ENCODE results near the gene OR10G3.
"Not testable (repeated sequence)": the region's sequence is repeated elsewhere in the genome, so short reads cannot be mapped to it uniquely, and the experiment has no call there.

Gene OR10G3, protein sequence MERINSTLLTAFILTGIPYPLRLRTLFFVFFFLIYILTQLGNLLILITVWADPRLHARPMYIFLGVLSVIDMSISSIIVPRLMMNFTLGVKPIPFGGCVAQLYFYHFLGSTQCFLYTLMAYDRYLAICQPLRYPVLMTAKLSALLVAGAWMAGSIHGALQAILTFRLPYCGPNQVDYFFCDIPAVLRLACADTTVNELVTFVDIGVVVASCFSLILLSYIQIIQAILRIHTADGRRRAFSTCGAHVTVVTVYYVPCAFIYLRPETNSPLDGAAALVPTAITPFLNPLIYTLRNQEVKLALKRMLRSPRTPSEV

DNA sequence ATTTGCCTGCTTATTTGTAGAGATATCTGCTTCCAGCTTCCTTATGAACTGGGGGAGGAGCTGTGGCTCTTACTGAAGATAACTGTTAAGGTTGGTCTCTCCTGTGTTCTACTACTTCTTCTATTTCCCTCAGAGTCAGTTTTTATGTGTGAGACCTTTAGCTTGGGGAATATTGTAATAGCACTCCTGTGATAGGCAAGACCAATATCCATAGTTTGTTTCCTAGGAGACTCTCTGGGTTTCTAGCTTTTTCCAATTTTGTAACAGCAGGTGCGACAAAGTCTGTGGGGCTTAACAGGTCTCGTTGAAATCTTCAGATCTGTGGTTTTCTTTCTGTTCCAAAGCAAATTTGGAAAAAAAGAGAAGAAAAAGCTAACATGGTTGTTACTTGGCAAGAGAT lies at the start of gene OR10G3:
OR10G3 (minus strand) TSS at position 101 of the 400 bp plus-strand sequence. CDS start 9,332 bp downstream, outside the sequence.
- no peak for DNase-seq

- DNase-seq, result no peak
Measured at GRCh38 chr14:21626491-21627230, 46.8 kb upstream of the OR10G3 start.

DNA sequence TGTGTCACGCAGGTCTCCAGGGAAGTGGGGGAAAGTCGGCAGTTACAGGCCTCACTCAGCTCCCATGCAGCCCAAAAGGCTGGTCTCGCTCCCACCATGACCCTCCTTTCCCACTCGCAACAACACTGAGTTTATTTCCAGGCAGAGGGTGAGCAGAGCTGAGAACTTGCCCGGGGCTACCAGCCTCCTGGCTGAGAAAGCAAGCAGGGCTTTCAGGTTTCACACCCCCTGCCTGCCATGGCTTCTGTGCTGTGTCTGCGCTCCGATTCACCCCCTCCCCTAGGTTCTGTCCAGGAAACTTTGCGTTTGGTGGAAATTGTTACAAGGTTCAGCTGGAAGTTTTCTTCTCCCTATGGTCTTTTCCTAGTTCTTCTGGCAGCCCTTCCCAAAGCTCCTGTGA lies 37.7 kb upstream of the OR10G3 start:
- no peak for DNase-seq

DNA sequence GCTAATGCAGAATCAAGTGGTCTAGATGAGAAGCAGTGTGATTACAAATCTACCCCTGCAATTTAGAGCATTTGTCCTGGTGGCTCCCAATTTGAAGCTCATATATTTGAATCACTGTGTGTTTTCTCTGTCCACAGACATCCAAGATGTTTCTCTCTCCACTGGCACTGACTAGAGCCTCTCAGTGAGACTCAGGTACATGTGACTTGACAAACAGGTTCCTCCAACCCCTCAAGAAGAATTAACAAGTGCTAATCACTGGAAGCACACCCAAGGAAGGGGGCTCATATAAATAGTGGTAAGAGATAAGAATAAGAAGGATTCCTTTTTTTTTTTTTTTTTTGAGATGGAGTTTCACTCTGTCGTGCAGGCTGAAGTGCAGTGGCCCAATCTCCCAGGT lies 34.4 kb upstream of the OR10G3 start:
- DNase-seq, result no peak

DNA sequence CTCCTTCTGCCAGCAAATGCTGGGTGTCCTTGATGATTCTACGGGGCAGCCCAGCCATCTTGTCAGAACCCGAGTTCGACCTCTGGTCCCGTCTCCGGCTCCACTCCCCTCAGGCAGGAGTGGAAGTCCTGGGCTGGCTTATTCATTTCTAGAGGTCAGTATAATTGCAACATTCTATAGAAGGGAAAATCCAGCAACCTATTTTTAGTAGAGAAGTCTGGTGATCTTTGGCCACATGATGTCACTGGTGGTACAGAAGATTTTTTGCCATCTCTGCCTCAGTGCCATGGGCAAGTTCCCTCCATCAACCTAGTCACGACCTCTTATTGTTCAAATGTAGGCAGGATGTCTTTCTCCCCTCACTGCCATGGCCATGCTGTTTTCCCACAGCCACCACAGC lies 32.4 kb upstream of the OR10G3 start:
- no peak for DNase-seq

- not testable (repeated sequence) for DNase-seq
Measured at GRCh38 chr14:21602181-21602580, 22.3 kb upstream of the OR10G3 start.

GRCh38 chr14:21589317-21589716 lies 9.4 kb upstream of the OR10G3 start:
- no peak for DNase-seq

DNA sequence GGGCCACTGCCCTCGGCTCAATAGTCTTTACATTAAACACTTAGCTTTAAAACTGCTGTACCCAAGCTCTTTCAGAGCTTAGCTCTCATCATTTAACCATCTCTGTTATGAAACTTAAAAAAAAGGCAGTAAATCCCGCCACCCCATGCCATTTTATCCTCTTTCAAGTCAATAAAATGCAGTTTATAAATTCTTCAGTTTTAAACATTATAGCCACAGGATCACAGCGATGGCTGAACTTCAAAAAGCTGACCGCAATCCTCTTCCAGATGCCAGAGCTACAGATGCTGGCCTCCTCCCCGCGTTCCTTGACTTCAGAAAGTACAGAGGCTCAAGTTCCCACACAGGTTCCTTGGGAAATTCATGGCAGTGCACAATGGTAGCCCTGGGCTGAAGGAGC lies 4.2 kb downstream of the OR10G3 start:
- DNase-seq, result no peak

DNA sequence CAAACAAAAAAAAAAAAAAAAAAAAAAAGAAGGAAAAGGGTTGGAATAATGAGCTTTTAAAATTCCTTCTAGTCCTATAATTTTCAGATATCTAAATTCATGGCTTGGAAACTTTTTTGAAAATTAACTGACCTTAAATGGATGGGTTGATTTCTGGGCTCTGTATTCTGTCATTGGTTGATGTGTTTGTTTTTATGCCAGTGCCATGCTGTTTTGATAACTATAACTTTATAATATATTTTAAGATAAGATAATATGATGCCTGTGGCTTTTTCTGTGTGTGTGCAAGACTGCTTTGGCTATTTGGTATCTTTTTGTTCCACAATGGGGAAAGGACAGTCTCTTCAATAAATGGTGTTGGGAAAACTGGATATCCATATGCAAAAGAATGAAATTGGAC lies 7.3 kb downstream of the OR10G3 start:
- DNase-seq, result no peak

DNA sequence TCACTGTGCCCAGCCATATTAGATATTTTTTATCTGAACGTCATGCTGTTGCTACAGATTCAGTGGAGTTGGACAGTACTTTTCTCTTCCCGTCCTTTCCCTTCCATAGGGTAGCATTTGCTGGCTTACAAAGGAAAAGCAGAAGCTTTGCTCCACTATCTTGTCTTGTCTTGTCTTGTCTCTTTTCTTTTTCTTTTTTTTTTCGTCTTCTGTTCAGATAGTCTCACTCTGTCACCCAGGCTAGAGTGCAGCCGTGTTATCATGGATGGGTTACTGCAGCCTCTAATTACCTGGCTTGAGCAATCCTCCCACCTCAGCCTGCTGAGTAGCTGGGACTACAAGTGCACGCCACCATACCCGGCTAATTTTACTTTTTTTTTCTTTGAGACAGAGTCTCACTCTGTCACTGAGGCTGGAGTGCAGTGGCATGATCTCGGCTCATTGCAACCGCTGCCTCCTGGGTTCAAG lies 21.1 kb downstream of the OR10G3 start:
- DNase-seq, result no peak

DNA sequence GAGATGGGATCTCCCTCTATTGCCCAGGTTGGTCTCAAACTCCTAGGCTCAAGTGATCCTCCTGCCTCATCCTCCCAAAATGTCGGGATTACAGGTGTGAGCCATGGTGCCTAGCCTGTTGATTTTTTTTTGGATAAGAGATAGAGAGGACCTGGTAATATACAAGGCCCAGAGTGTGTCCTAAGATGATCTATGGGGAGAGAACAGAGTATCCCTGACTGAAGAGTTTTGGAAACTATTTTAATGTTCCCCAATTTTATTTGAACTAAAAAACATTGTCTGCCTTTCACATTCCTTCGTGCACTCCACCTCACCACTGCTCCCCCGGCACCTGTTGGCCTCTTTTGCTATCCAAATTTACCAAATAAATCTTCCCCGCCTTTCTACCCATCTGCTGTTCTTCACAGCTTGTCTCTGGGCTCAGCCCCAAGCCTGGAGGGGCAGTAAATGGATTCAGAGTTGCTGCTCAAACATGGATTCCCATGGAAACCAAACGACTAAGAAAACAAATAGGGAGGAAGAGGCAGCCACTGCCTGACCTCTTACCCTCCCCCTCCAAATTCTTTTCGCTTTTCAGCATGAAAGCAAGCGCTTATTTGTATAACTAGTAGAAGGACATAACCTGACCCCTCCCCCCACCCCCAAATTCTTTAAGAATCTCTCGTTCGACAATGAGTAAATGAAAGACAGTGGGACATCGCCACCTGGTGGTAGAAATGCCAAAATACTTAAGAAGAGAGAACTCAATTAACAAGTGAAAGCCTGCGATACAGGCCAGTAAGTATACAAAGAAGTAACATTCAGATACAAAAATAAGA lies 22.6 kb downstream of the OR10G3 start:
- peak; percentile 85 for DNase-seq

DNA sequence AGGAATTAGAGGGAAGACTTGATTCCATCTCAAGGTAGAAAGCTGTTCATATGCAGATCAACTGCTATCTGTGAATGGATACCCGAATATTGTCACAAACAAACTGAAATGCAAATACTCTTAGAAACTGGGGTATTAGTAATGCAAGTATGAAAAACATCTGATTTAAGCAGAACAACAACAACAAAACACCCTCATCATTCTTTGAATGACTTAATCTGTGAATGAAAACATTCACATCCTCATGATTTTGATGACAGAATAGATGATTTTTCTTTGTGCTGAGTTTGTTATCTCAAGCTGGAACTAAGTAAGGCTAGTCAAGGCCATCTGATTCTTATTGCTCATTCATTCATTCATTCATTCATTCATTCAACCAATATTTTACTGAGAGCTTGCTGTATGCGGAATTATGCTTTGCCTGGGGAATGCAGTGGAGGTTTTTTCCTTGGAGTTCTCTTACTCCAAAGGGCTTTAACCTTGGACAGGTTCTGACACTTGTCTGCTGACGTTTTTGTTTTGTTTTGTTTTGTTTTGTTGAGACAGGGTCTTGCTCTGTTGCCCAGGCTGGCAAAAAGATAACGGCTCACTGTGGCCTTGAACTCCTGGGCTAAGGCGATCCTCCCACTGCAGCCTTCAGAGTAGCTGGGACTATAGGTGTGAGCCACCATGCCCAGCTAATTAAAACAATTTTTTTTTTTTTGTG lies 23.3 kb downstream of the OR10G3 start:
- DNase-seq, result no peak

- DNase-seq, result no peak
Measured at GRCh38 chr14:21553266-21553665, 26.6 kb downstream of the OR10G3 start.

DNA sequence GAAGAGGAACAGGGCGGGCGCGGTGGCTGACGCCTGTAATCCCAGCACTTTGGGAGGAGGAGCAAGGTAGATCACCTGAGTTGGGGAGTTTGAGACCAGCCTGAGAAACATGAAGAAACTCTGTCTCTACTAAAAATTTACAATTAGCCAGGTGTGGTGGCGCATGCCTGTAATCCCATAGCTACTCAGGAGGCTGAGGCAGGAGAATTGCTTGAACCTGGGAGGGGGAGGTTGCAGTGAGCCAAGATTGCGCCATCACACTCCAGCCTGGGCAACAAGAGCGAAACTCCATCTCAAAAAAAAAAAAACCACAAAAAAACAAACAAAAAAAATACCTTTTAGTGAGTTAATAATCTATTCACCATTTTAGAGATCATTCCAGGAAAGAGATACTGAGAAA lies 35.3 kb downstream of the OR10G3 start:
- DNase-seq, result not testable (repeated sequence)

- DNase-seq, result peak; percentile 58
Measured at GRCh38 chr14:21543963-21544362, 35.9 kb downstream of the OR10G3 start.

GRCh38 chr14:21543521-21543960 lies 36.3 kb downstream of the OR10G3 start:
- peak; percentile 67 for DNase-seq

DNA sequence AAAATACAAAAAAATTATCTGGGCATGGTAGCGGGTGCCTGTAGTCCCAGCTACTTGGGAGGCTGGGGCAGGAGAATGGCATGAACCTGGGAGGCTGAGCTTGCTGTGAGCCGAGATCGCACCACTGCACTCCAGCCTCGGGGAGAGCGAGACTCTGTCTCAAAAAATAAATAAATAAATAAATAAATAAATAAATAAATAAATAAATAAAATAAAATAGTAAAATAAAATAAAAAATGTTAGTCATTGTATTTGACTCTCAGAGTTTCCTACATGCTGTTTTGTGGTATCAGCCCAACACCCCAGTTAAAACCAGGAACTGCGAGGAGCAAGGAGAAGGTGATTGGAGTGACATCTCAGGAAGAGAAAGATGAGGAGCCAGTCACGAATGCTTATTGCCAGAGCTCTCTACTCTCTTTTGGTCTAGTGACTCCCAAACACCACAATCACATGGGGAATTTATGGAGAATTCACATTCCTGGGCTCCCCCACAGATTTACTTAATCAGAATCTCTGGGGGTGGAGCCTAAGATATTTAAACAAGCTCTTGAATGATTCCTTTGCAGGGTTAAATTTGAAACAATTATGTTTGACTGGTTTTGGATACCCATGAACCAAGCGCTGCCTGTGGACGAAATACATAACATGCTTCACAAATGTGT lies 38.3 kb downstream of the OR10G3 start:
- no peak for DNase-seq

GRCh38 chr14:21539189-21539940 lies 40.5 kb downstream of the OR10G3 start:
- DNase-seq, result no peak

GRCh38 chr14:21537090-21537424 lies 42.8 kb downstream of the OR10G3 start:
- DNase-seq, result no peak

GRCh38 chr14:21536418-21537089 lies 43.3 kb downstream of the OR10G3 start:
- peak; percentile 61 for DNase-seq

All from retina (tissue), 1 donor.